CD4-positive, alpha-beta T cell treated with Interleukin-6 at 100 ng/mL for 8 hours (primary cell): ENCODE data around the gene CDRT15.
"Not testable (repeated sequence)": the region's sequence is repeated elsewhere in the genome, so short reads cannot be mapped to it uniquely, and the experiment has no call there.

ENCODE experiments used
- DNase-seq: peaks from one replicate; pipeline ENCODE4 v3.0.0-alpha.2; 2020; ENCODE audit warnings: mixed read lengths, low spot score

The CDRT15 gene

DNA sequence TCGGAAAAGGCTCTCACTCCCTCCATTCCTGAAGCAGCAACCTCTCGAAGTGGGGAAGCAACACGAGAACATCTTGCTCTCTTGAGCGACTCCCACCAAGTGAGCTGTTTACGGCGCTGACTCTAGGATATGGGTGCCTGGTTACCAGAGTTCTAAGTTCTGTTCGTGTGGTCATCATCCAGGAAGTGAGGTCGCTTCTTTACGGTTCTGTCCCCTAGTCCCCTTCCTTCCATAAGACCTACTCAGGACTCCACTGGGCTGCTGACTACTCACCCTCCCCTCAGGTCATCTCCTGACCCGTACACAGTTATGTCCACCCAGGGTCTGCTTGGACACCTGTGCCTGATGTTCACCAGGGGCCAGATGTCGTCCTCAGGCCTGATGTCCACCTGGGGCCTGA is at the start of gene CDRT15:
CDRT15 (minus strand) TSS at position 101 of the 400 bp plus-strand sequence; CDS start at position 72, 29 bp downstream.
- DNase-seq, result not testable (repeated sequence)

DNA sequence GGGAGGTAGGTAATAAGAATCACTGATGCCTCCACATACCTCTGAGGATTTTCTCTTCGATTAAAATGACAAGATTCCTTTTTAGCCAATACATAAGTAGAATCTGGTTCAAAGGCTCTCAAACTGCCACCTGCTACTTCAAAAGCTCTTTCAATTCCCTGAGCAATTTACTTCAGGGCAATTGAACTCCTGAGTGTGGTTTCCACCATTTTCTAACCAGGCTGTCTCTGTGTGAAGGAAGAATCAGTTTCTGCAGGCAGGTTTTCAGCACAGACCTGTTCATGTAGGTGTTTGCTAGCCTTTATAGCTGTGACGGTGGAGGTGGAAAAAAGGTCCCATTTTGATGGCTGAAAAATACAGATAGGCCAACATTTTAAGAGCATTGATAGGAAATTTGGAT is 46.1 kb upstream of the CDRT15 start:
- no peak for DNase-seq

DNA sequence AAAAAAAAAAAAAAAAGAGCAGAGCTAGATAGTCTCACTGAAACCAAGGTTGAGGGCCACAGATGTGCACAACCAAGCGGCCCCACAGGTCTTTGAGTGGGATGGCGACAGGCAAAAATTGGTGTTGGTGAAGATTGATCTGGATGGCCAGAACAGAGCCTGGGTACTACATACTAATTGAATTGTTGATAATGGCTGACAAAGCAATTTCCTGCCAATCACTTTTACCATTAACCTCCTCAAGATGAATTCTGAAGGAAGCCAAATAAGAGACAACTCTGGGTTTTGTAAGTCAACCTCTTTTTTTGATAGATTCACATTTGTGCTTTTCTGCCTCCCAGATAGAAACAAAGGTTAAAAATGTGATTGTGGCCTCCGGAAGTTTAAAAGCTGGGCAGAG is 44.9 kb upstream of the CDRT15 start:
- no peak for DNase-seq

DNA sequence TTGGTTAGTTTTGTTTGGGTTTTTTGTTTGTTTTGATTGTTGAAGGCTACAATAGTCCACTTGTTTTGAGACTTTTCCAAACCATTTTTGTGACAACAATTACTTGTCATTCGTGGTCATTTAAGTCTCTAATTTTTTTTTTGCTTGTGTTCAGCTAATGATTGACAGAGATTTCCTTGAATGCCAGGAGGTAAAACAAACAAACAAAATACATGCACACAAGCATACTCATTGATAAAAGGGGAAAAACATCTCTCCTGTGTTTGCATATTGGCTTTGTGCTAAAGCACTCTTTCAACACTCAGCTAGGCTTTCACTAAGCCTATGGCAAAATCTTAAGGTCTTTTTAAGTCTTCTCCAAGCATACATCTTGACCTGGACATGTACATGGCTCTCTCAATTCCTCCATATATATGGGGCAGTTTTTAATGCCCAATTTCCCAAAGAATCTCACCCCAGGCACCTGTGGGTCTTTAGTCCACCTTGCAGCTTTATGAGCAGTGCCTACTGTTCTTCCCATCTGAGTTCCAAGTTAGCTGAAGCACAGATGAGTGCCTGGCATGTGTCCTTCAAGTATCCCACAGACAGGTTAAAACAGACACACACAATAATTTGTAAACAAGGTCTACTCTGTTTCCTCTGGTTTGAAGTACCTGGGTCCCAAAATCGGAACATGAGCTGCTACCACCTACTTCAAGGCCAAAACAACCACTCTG is 40.0 kb upstream of the CDRT15 start:
- DNase-seq, result no peak

DNA sequence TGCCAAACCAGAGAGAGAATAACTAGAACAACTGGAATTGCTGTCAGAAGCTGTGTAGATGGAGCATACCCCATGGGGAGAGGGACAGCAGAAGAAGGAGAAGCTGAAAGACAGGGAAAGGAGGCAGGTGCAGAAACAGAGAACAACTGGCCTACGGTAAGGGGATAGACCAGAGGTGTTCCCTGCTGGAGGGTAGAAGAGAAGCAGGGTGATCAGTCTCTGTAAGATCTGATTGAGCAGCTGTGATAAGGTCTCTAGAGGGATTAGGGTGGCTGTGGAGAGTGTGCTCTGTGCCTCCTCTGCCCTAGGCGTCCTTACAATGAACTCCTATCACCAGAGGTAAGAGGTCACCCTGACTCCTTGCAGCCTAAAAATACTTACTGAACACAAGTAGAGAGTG is 33.8 kb upstream of the CDRT15 start:
- DNase-seq, result no peak

DNA sequence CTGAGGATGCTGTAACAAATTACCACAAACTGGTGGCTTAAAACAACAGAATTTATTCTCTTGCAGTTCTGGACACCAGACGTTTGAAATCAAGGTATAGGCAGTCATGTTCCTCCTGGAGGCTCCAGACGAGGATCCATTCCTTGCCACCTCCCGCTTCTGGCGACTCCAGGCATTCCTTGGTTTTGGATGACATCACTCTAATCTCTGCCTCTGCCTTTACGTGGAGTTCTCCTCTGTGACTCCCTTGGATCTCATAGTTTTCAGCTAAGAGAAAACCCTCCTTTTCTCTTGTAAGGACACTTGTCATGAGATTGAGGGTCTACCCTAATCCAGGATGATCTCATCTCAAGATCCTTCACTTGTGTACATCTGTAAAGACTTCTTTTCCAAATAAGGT is 32.8 kb upstream of the CDRT15 start:
- DNase-seq, result no peak

DNA sequence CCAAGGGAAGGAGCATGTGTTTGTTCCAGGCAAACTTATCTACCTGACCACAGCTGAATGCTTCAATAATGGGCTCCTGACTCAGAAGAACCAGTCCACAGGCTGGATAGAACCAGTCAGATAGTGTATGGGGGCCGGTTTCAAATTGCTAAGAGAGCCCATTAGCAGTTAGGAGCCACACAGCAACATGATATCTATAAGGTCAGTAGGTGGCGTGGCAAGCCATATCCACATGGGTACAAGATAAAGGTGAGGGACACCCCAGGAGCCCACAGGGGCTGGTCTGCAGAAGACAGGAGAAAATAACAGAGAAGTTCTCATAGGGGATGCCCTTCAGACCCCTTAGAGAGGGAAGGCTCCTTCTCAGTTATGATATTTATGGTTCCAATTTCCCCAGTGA is 31.6 kb upstream of the CDRT15 start:
- peak; percentile 5 for DNase-seq

DNA sequence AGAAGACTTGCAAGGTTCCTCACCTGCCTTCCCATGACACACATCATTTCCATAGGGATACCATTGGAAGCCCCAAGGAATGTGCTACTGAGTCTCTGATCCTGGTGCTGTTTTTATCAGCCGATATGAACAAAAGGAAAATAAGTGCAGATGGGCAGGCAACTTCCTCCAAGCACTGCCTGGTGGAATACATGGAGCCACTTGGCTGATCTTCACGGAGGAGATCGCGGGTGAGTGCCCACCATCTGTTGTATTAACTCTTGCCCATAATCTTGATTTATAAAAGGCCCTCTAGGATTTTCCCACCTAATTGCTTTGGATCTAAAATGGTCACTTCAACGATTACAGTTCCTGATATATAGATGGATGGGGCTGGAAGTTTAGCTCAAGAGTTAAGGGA is 24.7 kb upstream of the CDRT15 start:
- no peak for DNase-seq

DNA sequence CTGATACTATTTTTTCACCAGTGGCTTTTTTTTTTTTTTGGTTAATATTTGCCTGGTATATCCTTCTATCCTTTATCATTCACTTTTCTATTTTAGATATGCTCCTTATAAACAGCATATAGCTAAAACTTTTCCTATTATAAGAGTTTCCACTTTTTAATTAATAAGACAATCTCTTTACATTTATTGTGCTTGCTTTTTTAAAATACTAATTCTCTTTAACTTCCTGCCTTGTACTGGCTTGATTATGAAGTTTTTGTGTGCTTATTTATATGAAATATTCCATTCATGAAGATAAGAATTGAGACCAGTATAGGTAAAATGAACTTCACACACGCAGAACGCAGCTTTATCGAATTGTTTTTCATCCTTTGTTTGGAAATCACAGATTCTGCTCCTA is 9.0 kb upstream of the CDRT15 start:
- no peak for DNase-seq

DNA sequence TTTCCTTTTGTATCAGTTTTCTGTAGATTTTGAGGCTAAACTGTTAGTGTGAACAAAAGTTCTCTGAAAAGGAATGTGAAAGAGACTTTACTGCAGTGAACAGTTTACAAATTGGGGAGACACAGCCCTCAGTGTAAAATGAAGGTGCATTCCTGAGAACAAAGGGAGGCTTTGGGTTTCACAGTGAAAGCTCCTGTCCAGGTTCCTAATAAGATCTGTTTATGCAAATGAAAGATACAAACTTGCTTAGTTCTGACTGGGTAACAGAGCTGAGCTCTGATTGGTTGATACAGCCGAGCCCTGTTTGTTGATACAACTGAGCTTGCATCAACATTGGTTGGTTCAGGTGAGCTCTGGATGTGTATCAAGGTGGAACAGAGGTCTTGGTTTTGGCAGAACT is 8.3 kb upstream of the CDRT15 start:
- no peak for DNase-seq

DNA sequence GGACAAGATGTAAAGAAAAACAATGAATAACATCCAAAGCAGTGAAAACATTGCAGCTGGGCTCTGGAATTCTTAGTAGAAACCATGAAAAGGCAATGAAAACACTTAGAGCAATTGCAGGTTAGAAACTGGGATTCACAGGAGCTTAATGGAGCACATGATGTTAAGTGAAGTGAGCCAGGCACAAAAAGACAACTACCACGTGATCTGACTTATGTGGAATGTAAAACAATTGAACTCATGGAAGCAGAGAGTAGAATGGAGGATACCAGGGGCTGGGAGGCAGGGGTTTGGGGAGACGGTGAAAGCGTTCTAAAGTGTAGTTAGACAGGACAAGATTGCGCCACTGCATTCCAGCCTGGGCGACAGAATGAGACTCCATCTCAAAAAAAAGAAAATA is 2.6 kb upstream of the CDRT15 start:
- not testable (repeated sequence) for DNase-seq

DNA sequence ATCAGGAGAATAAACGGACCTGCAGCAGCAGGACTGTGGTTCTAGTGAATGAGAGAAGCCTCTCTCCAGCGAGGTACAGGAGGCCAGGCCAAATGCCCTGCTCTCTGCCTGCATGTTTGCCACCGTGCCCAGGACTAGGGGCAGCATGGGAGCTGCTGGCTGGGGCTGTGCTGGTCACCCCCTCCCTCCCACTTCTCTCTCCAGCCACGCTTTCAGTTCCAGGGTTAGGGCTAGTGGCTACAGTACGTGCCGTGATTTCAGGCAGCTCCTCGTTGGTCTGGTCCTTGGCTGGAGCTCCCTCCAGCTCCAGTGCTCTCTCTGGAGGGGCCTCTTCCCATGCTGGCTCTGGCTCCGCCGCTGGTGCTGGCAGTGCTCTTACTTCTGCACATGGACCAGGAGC is 630 bp downstream of the CDRT15 start:
- DNase-seq, result not testable (repeated sequence)

DNA sequence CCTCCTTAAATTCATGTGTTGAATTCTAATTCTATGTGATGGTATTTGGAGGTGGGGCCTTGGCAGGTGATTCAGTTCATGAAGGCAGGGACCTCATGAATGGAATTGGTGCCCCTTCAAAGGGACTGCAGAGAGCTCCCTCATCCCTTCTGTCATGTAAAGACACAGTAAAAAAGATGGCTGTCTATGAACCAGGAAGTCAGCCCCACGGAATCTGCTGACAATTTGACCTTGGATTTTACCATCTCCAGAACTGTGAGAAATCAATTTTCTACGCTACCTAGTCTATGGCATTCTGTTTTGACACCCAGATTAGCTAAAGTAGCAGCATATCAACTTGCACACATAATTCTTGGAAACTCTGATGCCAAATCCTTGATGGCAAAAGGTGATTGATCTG is 1.6 kb downstream of the CDRT15 start:
- DNase-seq, result not testable (repeated sequence)

DNA sequence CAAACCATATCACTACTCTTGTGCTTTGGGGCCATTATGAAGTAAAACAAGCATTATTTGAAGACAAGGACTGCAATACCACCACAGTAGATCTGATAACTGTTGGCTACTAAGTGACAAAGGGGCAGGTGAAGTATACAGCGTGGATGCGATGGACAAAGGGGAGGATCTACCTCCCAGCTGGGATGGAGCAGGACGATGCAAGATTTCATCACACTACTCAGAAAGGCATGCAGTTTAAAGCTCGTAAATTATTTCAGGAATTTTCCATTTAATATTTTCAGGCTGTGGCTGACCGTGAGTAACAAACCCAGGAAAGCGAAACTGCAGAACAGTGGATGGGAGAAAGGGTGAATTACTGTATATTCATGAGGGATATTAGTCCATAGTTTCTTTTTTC is 5.5 kb downstream of the CDRT15 start:
- not testable (repeated sequence) for DNase-seq

DNA sequence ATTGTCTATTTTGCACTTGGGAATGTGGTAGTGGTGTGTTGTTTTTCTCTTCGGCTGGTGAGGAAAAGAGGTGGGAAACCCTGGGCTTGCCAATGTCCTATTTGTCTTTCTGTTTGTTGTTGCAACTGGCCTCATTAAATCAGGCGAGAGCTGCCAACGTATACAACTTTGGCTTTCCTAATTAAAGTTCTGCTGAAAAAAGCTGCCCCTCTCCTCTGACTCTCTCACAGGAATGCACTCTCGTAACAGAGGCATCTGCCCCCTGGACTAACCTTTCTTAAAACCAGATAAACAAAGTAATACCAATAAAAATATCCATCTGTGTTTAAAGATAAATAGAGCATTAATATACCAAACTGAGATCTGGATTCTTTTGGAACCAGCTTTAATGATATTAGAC is 7.8 kb downstream of the CDRT15 start:
- DNase-seq, result no peak

DNA sequence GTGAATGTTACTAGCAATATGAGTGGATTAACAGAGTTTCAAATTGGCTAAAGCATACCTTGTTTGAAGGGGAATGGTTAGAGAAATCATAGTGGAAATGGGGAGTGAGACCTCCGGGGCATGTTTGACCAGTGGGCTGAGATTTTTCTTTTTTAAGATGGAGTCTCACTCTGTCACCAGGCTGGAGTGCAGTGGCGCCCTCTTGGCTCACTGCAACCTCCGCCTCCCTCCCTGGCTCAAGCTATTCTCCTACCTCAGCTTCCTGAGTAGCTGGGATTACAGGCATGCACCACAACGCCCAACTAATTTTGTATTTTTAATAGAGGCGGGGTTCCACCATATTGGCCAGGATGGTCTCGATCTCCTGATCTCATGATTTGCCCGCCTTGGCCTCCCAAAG is 9.6 kb downstream of the CDRT15 start:
- DNase-seq, result no peak

DNA sequence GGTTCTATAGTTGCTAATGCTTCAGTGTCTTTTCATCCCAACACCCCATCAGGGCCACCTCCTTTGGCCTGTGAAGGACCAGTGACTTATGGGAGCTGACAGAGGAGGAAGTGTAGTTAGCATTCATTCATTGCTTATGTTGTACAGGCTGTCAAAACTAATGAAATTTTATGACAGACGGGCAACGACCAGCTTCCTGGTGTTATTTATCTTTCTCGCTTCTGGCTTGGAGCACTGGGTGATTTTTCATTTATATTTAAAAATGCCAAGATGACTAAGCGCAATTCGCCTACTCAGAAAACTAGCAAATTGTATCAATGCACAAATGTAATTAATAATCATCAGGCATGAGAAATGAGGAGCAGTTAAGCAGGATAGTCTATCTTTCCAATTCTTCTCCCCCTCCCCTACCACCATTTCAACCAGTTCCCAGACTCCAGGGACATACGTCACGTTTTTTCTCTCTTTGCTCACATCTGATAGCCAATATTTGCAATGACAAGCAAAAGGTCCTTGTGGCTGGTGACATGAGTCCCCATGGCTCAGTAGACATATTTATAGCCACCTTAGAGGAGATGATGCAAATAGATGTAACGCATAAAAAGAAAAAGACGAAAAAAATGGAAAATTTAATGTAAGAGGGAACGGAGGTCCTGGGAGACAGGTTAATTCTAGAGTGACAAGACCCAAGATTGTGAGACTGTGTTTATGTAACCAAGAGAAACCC is 11.2 kb downstream of the CDRT15 start:
- no peak for DNase-seq

DNA sequence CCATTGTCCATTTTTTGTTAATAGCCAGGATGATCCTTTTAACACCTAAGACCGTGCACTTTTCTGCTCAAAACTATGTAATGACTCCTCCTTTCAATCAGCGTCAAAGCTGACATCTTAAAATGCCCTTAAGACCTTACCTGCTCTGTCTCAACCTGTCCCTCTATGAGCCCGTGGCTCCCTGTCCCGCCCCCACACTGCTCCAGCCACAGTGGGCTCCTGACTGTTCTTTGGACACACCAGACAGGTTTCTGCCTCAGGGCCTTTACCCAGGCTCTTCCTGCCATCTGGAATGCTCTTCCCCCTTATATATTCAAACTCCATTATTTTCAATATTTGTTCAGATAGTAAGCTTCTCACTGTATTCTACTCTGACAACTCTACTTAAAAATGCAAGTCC is 14.1 kb downstream of the CDRT15 start:
- DNase-seq, result no peak

DNA sequence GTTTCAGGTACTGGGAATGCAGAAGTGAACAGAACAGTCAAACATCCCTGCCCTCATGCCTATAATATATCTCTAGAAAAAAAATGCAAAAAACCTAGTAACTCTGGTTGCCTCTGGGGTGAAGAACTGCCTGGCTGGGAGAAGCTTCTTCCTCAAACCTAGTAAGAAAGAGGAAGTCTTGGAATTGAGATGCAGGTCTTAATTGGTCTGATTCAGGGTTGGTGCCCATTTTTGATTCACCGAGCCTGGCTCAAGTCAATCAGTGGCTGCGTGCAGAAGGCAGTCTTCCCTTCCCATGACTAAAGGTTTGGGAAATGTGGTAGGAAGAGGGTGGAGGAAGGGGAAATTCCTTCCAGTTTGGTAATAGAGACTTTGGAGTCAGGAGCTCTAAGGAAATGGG is 22.4 kb downstream of the CDRT15 start:
- no peak for DNase-seq

DNA sequence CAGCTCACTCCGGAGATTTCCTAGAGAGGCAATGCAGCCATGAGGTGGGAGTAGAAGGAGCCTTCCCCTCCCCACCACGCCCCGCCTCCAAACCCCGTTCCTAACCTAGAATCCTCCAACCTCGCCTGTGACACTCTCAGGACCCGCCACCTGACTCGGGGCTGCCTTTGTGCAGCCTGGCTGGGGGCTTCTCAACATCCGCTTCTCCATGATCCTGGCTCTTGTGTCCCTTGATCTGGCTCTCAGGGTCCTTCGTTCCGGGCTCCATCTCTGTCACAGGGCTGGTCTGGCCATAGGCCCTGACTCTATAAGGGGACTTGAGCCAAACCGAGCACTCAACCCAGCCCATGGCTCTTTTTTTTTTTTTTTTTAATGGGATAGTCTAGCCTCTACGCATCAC is 24.3 kb downstream of the CDRT15 start:
- no peak for DNase-seq

DNA sequence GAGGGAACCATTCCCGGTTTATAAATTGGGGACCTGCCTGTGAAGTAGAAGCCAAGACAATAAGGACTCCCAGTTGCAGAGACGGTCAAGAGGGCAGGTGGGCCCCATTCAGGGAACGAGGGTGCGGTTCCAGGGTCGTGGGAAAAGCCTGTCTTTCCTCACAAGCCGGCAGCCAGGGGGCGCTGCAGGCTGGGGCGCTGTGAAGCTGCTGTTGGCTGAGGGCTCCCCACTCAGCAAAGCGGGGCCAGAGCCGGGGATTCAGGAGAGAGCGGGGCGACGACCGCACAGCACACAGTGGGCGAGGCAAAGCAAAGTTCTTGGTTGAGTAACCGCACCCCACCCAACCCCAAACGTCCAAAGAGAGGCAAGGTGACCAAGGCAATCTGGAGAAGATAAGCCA is 24.9 kb downstream of the CDRT15 start:
- peak; percentile 37 for DNase-seq

DNA sequence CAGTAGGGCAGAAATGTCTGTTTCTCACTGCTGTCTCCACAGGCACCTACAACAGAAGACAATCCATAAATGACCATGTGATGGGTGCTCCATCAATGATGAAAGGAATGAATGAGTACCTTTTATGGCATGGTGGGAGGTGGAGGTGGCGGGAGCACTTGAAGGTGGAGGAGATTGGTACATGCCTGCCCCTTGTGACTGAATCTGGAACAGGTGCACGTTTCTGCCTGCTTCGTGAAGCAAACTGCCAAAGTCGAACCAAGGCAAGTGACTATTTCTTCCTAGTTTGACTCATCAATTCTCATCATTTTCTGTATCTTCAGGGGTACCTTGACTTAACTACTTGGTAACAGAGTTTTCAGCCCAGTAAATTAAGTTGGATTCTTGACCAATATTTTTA is 25.4 kb downstream of the CDRT15 start:
- DNase-seq, result no peak

DNA sequence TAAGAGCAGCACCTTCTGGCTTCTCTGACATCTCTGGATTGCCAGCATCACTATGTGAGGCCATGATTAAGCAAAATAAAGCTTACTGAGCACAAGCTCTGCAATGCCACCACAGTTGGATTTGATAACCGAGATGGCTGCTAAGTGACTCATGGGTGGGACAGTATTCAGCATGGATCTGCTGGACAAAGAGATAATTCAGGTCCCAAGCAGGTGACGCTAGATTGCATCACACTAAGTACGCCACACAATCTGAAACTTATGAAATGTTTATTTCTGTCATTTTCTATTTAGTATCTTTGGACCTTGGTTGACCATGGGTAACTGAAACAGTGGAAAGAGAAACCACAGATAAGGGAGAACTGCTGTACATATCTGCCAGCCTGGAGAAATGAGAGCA is 27.4 kb downstream of the CDRT15 start:
- DNase-seq, result no peak

DNA sequence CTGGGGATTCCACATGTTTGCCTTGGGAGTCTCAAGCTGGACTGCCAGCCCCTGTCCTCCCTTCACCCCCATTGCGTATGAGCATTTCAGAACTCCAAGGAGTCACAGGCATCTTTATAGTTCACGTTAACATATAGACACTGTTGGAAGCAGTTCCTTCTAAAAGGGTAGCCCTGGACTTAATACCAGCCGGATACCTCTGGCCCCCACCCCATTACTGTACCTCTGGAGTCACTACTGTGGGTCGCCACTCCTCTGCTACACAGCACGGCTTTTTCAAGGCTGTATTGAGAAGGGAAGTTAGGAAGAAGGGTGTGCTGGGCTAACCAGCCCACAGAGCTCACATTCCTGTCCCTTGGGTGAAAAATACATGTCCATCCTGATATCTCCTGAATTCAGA is 28.9 kb downstream of the CDRT15 start:
- no peak for DNase-seq
